ENCODE measurements around the gene CNTN5.

Gene CNTN5

DNA sequence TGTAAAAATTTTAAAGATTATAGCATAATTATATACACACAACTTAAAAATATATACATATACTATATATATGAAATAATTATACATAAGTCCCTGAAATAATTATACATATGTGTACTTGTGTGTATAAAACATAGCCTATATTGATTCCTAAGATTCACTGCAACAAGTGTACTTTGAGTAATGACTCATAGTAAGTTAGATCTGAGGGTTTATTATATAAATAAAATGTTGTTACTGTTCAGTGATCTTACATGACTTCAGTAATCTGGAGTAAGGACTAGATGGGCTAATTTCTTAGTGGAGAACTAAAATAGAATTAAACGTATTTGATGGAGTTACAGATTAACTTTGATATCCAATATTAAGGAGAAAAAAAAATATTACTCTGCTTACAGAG, 350.5 kb downstream of the CNTN5 start:
- no peaks in the 10 kb centered on the region for H3K36me3 ChIP-seq (ENCODE audit: control insufficient read depth in 2 of 2, insufficient read depth in 1 of 2, low read length in 2 of 2)
- no peak for TF ChIP-seq ZNF169 (tag by site-specific recombination; IDR thresholded peaks at IDR 0.05)
- no peak for TF ChIP-seq ZFHX2 (tag by site-specific recombination; conservative IDR thresholded peaks at IDR 0.05)
- TF ChIP-seq, protein P1, sequence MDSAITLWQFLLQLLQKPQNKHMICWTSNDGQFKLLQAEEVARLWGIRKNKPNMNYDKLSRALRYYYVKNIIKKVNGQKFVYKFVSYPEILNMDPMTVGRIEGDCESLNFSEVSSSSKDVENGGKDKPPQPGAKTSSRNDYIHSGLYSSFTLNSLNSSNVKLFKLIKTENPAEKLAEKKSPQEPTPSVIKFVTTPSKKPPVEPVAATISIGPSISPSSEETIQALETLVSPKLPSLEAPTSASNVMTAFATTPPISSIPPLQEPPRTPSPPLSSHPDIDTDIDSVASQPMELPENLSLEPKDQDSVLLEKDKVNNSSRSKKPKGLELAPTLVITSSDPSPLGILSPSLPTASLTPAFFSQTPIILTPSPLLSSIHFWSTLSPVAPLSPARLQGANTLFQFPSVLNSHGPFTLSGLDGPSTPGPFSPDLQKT (IDR thresholded peaks at IDR 0.05; ENCODE audit: borderline replicate concordance, low read depth, low read length): no peak
- TF ChIP-seq, protein P2, sequence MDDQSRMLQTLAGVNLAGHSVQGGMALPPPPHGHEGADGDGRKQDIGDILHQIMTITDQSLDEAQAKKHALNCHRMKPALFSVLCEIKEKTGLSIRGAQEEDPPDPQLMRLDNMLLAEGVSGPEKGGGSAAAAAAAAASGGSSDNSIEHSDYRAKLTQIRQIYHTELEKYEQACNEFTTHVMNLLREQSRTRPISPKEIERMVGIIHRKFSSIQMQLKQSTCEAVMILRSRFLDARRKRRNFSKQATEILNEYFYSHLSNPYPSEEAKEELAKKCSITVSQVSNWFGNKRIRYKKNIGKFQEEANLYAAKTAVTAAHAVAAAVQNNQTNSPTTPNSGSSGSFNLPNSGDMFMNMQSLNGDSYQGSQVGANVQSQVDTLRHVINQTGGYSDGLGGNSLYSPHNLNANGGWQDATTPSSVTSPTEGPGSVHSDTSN (CRISPR knock-in tag; IDR thresholded peaks at IDR 0.05): no peak
- no peak for TF ChIP-seq ZNF776 (tag by site-specific recombination; IDR thresholded peaks at IDR 0.05; ENCODE audit: borderline replicate concordance)
- TF ChIP-seq, protein P3, sequence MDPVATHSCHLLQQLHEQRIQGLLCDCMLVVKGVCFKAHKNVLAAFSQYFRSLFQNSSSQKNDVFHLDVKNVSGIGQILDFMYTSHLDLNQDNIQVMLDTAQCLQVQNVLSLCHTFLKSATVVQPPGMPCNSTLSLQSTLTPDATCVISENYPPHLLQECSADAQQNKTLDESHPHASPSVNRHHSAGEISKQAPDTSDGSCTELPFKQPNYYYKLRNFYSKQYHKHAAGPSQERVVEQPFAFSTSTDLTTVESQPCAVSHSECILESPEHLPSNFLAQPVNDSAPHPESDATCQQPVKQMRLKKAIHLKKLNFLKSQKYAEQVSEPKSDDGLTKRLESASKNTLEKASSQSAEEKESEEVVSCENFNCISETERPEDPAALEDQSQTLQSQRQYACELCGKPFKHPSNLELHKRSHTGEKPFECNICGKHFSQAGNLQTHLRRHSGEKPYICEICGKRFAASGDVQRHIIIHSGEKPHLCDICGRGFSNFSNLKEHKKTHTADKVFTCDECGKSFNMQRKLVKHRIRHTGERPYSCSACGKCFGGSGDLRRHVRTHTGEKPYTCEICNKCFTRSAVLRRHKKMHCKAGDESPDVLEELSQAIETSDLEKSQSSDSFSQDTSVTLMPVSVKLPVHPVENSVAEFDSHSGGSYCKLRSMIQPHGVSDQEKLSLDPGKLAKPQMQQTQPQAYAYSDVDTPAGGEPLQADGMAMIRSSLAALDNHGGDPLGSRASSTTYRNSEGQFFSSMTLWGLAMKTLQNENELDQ (tag by site-specific recombination; IDR thresholded peaks at IDR 0.05; ENCODE audit: low read depth): no peak
- TF ChIP-seq ZNF157 (tag by site-specific recombination; IDR thresholded peaks at IDR 0.05): no peak
- TF ChIP-seq ZNF426 (tag by site-specific recombination; IDR thresholded peaks at IDR 0.05): no peak
- TF ChIP-seq, protein P4, sequence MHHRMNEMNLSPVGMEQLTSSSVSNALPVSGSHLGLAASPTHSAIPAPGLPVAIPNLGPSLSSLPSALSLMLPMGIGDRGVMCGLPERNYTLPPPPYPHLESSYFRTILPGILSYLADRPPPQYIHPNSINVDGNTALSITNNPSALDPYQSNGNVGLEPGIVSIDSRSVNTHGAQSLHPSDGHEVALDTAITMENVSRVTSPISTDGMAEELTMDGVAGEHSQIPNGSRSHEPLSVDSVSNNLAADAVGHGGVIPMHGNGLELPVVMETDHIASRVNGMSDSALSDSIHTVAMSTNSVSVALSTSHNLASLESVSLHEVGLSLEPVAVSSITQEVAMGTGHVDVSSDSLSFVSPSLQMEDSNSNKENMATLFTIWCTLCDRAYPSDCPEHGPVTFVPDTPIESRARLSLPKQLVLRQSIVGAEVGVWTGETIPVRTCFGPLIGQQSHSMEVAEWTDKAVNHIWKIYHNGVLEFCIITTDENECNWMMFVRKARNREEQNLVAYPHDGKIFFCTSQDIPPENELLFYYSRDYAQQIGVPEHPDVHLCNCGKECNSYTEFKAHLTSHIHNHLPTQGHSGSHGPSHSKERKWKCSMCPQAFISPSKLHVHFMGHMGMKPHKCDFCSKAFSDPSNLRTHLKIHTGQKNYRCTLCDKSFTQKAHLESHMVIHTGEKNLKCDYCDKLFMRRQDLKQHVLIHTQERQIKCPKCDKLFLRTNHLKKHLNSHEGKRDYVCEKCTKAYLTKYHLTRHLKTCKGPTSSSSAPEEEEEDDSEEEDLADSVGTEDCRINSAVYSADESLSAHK (tag by site-specific recombination; IDR thresholded peaks at IDR 0.05): no peak
- TF ChIP-seq ZNF24 (tag by site-specific recombination; IDR thresholded peaks at IDR 0.05): no peak
- TF ChIP-seq, protein P5, sequence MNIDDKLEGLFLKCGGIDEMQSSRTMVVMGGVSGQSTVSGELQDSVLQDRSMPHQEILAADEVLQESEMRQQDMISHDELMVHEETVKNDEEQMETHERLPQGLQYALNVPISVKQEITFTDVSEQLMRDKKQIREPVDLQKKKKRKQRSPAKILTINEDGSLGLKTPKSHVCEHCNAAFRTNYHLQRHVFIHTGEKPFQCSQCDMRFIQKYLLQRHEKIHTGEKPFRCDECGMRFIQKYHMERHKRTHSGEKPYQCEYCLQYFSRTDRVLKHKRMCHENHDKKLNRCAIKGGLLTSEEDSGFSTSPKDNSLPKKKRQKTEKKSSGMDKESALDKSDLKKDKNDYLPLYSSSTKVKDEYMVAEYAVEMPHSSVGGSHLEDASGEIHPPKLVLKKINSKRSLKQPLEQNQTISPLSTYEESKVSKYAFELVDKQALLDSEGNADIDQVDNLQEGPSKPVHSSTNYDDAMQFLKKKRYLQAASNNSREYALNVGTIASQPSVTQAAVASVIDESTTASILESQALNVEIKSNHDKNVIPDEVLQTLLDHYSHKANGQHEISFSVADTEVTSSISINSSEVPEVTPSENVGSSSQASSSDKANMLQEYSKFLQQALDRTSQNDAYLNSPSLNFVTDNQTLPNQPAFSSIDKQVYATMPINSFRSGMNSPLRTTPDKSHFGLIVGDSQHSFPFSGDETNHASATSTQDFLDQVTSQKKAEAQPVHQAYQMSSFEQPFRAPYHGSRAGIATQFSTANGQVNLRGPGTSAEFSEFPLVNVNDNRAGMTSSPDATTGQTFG (tag by site-specific recombination; IDR thresholded peaks at IDR 0.05; ENCODE audit: borderline replicate concordance): no peak
- TF ChIP-seq ZNF138 (tag by site-specific recombination; IDR thresholded peaks at IDR 0.05; ENCODE audit: borderline replicate concordance): no peak
- TF ChIP-seq ZNF114 (tag by site-specific recombination; IDR thresholded peaks at IDR 0.05): no peak
- TF ChIP-seq ZNF76 (tag by site-specific recombination; IDR thresholded peaks at IDR 0.05; ENCODE audit: borderline replicate concordance, low read depth): no peak
- no peak overlapping the region for H3K27ac ChIP-seq (ENCODE audit: extremely low read depth, low read depth, low read length)
- H3K4me3 ChIP-seq (ENCODE audit: low read depth, low read length): no peak overlapping the region
- no peaks in the 10 kb centered on the region for H3K4me1 ChIP-seq (ENCODE audit: control insufficient read depth, insufficient read depth, low read length)
- no peaks in the 10 kb centered on the region for H3K9me3 ChIP-seq (ENCODE audit: control insufficient read depth, insufficient read depth, low read depth, low read length)
- ChIA-PET CTCF (no interaction called here), POLR2A (no interaction called here)

DNA sequence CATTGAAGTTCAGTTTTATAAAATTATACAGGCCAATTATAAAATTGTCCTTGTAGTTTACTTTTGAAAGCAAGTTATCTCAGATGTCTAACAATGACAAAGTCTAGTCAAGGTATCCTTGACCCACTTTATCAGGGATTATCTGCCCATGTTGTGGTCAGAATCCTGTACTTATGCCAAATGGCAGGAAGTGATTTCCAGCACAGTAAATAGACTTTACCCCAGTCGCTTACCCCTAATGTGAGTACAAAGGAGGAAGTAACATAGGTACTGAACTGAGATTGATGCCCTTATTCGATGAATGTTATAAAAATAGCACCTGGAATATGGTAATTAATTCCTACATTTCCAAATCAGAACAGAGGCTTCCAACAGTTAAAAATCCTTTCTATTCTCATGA, 355.7 kb downstream of the CNTN5 start:
- H3K4me3 ChIP-seq (ENCODE audit: low read depth, low read length): no peak overlapping the region
- POLR2A ChIA-PET: no interaction called here
- no peaks in the 10 kb centered on the region for H3K36me3 ChIP-seq (ENCODE audit: control insufficient read depth in 2 of 2, insufficient read depth in 1 of 2, low read length in 2 of 2)
- no peaks in the 10 kb centered on the region for H3K9me3 ChIP-seq (ENCODE audit: control insufficient read depth, insufficient read depth, low read depth, low read length)
- CTCF ChIA-PET: no interaction called here
- H3K4me1 ChIP-seq (ENCODE audit: control insufficient read depth, insufficient read depth, low read length): no peaks in the 10 kb centered on the region
- H3K27ac ChIP-seq (ENCODE audit: extremely low read depth, low read depth, low read length): no peak overlapping the region
- TF ChIP-seq, protein P6, sequence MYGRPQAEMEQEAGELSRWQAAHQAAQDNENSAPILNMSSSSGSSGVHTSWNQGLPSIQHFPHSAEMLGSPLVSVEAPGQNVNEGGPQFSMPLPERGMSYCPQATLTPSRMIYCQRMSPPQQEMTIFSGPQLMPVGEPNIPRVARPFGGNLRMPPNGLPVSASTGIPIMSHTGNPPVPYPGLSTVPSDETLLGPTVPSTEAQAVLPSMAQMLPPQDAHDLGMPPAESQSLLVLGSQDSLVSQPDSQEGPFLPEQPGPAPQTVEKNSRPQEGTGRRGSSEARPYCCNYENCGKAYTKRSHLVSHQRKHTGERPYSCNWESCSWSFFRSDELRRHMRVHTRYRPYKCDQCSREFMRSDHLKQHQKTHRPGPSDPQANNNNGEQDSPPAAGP (tag by site-specific recombination; IDR thresholded peaks at IDR 0.05): no peak
- TF ChIP-seq, protein P3 (tag by site-specific recombination; IDR thresholded peaks at IDR 0.05; ENCODE audit: low read depth): no peak
- TF ChIP-seq GLI2 (tag by site-specific recombination; IDR thresholded peaks at IDR 0.05; ENCODE audit: borderline replicate concordance, low read depth) (no peak), GFI1B (tag by site-specific recombination; IDR thresholded peaks at IDR 0.05) (no peak), ZNF423 (tag by site-specific recombination; IDR thresholded peaks at IDR 0.05) (no peak), ZBTB8A (tag by site-specific recombination; IDR thresholded peaks at IDR 0.05) (no peak)
- TF ChIP-seq, protein P7, sequence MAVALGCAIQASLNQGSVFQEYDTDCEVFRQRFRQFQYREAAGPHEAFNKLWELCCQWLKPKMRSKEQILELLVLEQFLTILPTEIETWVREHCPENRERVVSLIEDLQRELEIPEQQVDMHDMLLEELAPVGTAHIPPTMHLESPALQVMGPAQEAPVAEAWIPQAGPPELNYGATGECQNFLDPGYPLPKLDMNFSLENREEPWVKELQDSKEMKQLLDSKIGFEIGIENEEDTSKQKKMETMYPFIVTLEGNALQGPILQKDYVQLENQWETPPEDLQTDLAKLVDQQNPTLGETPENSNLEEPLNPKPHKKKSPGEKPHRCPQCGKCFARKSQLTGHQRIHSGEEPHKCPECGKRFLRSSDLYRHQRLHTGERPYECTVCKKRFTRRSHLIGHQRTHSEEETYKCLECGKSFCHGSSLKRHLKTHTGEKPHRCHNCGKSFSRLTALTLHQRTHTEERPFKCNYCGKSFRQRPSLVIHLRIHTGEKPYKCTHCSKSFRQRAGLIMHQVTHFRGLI (tag by site-specific recombination; IDR thresholded peaks at IDR 0.05): no peak

All from HEK293 (cell line).